ENCODE results near the gene ITFG1.

DNA sequence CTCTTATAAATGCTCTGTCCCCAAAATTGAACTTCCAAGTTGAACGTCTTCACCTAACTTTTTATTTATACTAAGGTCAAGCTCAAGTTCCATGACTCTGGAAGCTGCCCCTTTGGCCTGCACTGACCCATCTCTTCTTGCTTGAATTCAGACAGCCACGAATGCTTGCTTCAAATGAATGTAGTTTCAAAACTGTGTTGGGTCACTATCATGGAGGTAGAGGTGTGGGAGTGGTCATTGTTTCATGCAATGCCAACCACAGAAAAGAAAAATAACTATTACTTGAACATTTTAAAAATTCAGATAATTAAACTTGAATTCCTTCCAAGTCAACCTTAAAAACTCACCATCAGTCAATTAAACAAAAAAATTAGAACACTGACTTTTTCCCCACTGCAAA, 2.5 kb downstream of the ITFG1 start:
- TF ChIP-seq, protein P1, sequence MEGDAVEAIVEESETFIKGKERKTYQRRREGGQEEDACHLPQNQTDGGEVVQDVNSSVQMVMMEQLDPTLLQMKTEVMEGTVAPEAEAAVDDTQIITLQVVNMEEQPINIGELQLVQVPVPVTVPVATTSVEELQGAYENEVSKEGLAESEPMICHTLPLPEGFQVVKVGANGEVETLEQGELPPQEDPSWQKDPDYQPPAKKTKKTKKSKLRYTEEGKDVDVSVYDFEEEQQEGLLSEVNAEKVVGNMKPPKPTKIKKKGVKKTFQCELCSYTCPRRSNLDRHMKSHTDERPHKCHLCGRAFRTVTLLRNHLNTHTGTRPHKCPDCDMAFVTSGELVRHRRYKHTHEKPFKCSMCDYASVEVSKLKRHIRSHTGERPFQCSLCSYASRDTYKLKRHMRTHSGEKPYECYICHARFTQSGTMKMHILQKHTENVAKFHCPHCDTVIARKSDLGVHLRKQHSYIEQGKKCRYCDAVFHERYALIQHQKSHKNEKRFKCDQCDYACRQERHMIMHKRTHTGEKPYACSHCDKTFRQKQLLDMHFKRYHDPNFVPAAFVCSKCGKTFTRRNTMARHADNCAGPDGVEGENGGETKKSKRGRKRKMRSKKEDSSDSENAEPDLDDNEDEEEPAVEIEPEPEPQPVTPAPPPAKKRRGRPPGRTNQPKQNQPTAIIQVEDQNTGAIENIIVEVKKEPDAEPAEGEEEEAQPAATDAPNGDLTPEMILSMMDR (IDR thresholded peaks at IDR 0.05) = no peak
- no peak for TF ChIP-seq POLR2A (IDR thresholded peaks at IDR 0.05)

Data from lower leg skin (tissue), 3 donors.